ENCODE data around the gene PMEPA1. TPM values are rescaled to one million over a fixed set of nuclear protein-coding genes. Genes with fewer than 3 reads are reported as not detected.

PMEPA1 gene
- polyA plus RNA-seq, 3 donors = 15.0 to 134 (median 22.1) TPM

- 85 to 87% (median 86%) methylated on average over 12 of the region's 12 CpGs for WGBS, 3 donors
- H3K27ac ChIP-seq (ENCODE audit: low read depth, low read length) = no peak overlapping the region
Observed at GRCh38 chr20:57686931-57687652, 22.7 kb downstream of the PMEPA1 start.

- H3K27ac ChIP-seq (ENCODE audit: low read depth, low read length) = no peak overlapping the region
Observed at GRCh38 chr20:57685146-57685758, 24.6 kb downstream of the PMEPA1 start.

GRCh38 chr20:57684808-57685140 is 25.0 kb downstream of the PMEPA1 start:
- 40 to 62% (median 57%) methylated on average over 5 of the region's 5 CpGs for WGBS, 3 donors

More at GRCh38 chr20:57685146-57685758, 24.6 kb downstream of the PMEPA1 start:
- WGBS, 3 donors = 26 to 88% (median 82%) methylated on average over 21 of the region's 21 CpGs

GRCh38 chr20:57683881-57684807 is 25.7 kb downstream of the PMEPA1 start:
- WGBS, 3 donors = 67 to 81% (median 80%) methylated on average over 26 of the region's 26 CpGs
- no peak overlapping the region for H3K27ac ChIP-seq (ENCODE audit: low read depth, low read length)

More at GRCh38 chr20:57684808-57685140, 25.0 kb downstream of the PMEPA1 start:
- no peak overlapping the region for H3K27ac ChIP-seq (ENCODE audit: low read depth, low read length)

- 61 to 74% (median 72%) methylated on average over 7 of the region's 7 CpGs for WGBS, 3 donors
- no peak overlapping the region for H3K27ac ChIP-seq (ENCODE audit: low read depth, low read length)
Observed at GRCh38 chr20:57683287-57683686, 26.5 kb downstream of the PMEPA1 start.

- WGBS, 3 donors = 79 to 82% (median 79%) methylated on average over 28 of the region's 28 CpGs
- H3K27ac ChIP-seq (ENCODE audit: low read depth, low read length) = no peak overlapping the region
Observed at GRCh38 chr20:57682184-57683101, 27.4 kb downstream of the PMEPA1 start.

- WGBS, 3 donors = 68 to 78% (median 71%) methylated on average over 24 of the region's 24 CpGs
- no peak overlapping the region for H3K27ac ChIP-seq (ENCODE audit: low read depth, low read length)
Observed at GRCh38 chr20:57680934-57681914, 28.6 kb downstream of the PMEPA1 start.

- WGBS, 3 donors = 53 to 62% (median 57%) methylated on average over 12 of the region's 12 CpGs
- H3K27ac ChIP-seq (ENCODE audit: low read depth, low read length) = no peak overlapping the region
Observed at GRCh38 chr20:57680131-57680716, 29.6 kb downstream of the PMEPA1 start.

- WGBS, 3 donors = 82 to 92% (median 86%) methylated on average over 6 of the region's 6 CpGs
- no peak overlapping the region for H3K27ac ChIP-seq (ENCODE audit: low read depth, low read length)
Observed at GRCh38 chr20:57679113-57679512, 30.7 kb downstream of the PMEPA1 start.

GRCh38 chr20:57678340-57678739 is 31.5 kb downstream of the PMEPA1 start:
- 56 to 73% (median 62%) methylated on average over 11 to 12 of the region's 12 CpGs for WGBS, 3 donors
- H3K27ac ChIP-seq (ENCODE audit: low read depth, low read length) = no peak overlapping the region

- H3K27ac ChIP-seq (ENCODE audit: low read depth, low read length) = no peak overlapping the region
- WGBS, 3 donors = 61 to 88% (median 86%) methylated on average over 5 of the region's 5 CpGs
Observed at GRCh38 chr20:57677584-57677982, 32.2 kb downstream of the PMEPA1 start.

- WGBS, 3 donors = 74 to 78% (median 75%) methylated on average over 24 of the region's 24 CpGs
- no peak overlapping the region for H3K27ac ChIP-seq (ENCODE audit: low read depth, low read length)
Observed at GRCh38 chr20:57676589-57677583, 32.9 kb downstream of the PMEPA1 start.

- WGBS, 3 donors = 61 to 79% (median 67%) methylated on average over 12 of the region's 12 CpGs
- no peak overlapping the region for H3K27ac ChIP-seq (ENCODE audit: low read depth, low read length)
Observed at GRCh38 chr20:57675773-57676172, 34.0 kb downstream of the PMEPA1 start.

GRCh38 chr20:57672953-57673575 is 36.8 kb downstream of the PMEPA1 start:
- WGBS, 3 donors = 82 to 85% (median 84%) methylated on average over 17 of the region's 17 CpGs
- no peak overlapping the region for H3K27ac ChIP-seq (ENCODE audit: low read depth, low read length)

- 36 to 72% (median 40%) methylated on average over 26 of the region's 26 CpGs for WGBS, 3 donors
Observed at GRCh38 chr20:57672164-57672563, 37.7 kb downstream of the PMEPA1 start.

More at GRCh38 chr20:57672164-57672563, 37.7 kb downstream of the PMEPA1 start:
- H3K27ac ChIP-seq (ENCODE audit: low read depth, low read length) = no peak overlapping the region
